ENCODE measurements around the gene HRCT1.

- TF ChIP-seq CTCF (IDR thresholded peaks at IDR 0.05) (no peak), EP300 (IDR thresholded peaks at IDR 0.05) (no peak), POLR2A (IDR thresholded peaks at IDR 0.05) (no peak)
These were observed 31.2 kb downstream of the HRCT1 start for GRCh38 chr9:35937227-35937626.

Measured in gastroesophageal sphincter (tissue), 3 donors.